HCEC 1CT (cell line): ENCODE measurements around the gene JSRP1.
A peak's percentile ranks its signal among the peaks of the same experiment; 100 is the strongest.

Experiments used
- DNase-seq: peaks from one replicate; pipeline ENCODE4 v3.0.0-alpha.2; 2017

JSRP1 gene

GRCh38 chr19:2245273-2245672 is 10.9 kb downstream of the JSRP1 start:
- no peak for DNase-seq

DNA sequence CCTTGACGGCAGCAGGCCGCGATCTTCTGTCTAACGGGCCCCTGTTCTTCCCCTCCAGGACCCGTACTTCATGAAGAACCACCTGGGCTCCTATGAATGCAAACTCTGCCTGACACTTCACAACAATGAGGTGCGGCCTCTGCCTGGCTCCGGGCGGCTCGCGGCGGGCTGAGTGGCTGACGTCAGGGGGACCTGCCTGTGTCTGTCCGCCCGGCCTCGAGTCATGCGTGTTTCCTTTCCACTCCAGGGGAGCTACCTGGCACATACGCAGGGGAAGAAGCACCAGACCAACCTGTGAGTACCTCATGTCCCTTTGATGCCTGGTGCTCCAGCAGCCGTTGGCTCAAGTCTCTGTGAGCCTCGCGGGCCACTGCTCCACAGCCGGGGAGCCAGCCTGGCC is 11.7 kb downstream of the JSRP1 start:
- no peak for DNase-seq

DNA sequence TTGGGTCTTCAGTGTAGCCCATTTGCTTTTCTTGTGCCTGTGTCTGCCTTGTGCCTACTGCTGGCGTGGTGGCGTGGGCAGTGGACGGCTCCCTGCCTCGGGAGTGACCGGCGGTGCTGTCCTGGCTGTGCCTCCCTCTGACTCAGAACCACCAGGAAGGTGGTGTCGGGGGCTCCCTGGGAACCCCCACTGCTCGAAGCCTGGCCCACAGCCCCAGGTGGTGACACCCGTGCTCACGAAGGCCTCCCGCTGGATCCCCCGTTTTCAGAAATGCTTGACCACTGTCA is 12.1 kb downstream of the JSRP1 start:
- no peak for DNase-seq

DNA sequence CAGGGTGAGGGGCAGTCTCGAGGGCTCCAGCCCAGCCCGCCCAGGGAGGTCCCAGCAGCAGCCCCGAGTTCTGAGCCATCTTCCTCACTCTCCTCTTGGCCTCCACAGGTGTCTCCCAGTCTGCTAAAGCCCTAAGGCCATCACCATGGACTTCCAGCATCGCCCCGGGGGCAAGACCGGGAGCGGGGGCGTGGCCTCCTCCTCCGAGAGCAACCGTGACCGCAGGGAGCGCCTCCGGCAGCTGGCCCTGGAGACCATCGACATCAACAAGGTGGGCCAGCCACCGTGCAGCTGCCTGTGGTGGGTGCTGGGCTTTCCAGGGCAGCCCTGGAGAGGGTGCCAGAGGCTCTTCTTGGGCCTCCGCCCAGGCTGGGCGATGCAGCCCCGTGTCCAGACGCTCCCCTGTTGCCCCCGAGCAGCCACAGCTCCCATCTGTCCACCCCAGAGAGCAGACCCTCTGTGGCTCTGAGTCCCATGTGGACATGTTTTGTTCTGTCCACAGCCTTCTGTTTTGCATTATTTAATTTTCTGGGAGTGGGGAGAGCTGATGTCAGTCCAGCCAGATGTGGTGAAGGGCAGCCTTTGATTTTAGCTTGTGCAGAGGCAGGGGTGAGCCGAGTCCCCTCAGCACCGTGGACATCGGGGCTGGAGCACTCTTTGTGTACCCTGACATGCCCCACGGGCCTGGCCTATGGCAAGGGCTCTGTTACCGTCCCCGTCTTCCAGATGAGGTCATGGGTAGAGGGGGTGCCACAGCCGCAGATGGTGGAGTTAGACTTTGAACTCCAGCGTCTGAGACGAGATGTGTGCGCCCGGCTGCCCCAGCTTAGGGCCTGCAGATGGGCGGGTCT is 12.7 kb downstream of the JSRP1 start:
- no peak for DNase-seq

DNA sequence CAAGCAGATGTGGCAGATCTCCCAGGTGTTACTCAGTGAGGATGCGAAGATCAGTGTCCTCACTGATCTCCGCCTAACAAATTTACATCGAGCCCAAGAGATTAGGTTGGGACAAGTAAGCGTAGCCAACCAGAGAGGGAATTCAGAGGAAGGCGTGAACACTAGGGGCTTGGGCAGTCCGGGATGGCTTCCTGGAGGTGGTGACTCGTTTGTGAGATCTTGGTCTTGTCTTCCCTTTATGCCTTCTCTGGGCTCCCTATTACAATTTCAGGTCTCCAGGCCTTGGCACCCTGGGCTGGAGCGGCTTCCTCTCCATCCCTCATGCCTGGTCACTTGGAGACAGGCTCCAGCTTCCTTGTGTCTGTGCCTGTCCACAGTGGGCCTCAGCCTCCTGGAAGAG is 13.4 kb downstream of the JSRP1 start:
- no peak for DNase-seq

DNA sequence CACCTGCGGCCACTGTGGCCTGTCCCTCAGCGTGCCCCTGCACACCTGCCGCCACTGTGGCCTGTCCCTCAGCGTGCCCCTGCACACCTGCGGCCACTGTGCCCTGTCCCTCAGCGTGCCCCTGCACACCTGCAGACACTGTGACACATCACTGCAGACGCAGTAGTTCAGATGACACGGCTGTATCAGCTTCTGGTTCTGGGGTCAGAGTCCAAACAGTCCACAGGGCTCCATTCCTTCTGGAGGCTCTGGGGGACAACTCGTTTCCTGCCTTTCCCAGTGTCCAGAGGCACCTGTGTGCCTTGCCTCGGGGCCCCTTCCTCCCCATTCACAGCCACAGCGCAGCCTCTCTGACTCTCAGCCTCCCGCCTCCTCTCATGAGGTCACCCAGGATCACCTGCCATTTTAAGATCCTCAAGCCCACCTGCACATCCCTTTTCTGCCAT is 14.1 kb downstream of the JSRP1 start:
- no peak for DNase-seq

DNA sequence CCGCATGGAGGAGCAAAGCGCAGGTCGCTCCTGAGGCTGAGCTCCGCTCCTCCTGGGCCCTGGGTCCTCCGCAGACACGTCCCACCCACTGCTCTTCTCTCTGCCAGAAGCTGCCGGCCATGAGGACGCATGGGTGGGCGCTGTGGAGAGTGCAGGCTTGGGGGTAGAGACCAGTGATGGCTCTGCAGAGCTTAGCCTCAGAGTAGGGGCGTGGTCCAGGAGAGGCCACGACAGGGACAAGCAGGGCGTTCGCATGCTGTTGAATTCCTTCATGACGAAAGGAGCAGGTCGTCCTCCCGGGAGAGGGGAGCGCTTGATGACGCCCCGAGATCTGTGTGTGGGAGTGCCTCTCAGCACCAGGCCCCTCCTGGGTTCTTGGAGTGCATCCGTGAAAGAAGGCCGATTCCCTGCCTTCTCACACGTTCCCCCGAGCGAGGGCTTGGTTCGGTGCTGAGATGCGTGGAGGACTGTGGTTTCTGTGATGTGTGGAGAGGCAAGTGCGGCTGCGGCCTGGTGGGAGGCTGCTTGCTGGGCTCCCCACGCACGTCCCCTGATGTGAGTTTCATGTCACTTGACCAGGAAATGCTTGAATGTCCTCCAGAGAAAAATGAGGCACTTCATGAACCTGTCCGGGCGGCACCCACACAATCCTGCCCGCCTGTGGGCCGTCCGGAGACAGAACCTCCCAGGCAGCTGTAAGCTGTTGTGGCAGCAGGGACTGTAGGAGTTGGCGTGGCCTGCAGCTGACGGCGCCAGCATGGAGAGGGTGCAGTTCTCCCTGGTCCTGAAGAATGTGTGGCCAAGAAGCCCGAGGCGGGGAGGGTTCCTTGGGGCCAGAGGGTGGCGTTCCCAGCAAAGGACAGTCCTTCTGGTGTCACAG is 15.1 kb downstream of the JSRP1 start:
- no peak for DNase-seq

GRCh38 chr19:2239771-2240770 is 16.1 kb downstream of the JSRP1 start:
- no peak for DNase-seq

DNA sequence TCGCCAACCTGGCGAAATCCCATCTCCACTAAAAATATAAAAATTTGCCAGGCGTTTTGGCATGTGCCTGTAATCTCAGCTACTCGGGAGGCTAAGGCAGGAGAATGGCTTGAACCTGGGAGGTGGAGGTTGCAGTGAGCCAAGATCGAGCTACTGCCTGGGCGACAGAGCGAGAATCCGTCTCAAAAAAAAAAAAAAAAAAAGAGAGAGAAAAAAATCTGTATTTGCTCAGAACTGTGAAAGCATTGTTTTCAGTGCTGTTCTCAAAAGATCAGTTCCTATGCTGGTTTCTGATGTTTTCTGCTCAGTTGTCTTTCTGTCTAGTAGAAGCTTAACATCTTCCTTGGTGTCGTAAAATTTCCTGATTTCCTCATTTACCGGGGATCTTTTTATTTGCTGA is 17.0 kb downstream of the JSRP1 start:
- DNase-seq, result no peak

DNA sequence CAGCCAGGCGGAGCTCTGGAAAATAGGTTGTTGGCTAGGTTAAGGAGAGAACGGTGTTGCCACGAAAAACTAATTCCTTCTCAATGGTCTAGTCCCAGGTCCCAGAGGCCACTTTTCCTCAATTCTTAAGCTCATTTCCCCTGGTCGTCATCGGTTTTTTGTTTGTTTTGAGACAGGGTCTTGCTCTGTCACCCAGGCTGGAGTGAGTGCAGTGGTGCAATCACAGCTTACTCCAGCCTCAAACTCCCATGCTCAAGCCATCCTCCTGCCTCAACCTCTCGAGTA is 18.4 kb downstream of the JSRP1 start:
- DNase-seq, result no peak

- no peak for DNase-seq
These were observed 19.0 kb downstream of the JSRP1 start for GRCh38 chr19:2237051-2237868.

- peak; percentile 97 for DNase-seq
These were observed 19.7 kb downstream of the JSRP1 start, which contains the start of the genes PLEKHJ1 and SF3A2 for GRCh38 chr19:2236314-2237050. Gene PLEKHJ1 (minus strand): TSS chr19:2236329. CDS start chr19:2236248, 81 bp downstream. Gene SF3A2 (plus strand): TSS chr19:2236824. CDS start chr19:2243419, 6,595 bp downstream.

- no peak for DNase-seq
These were observed 20.2 kb downstream of the JSRP1 start for GRCh38 chr19:2236064-2236313.

- peak; percentile 5 for DNase-seq
These were observed 20.7 kb downstream of the JSRP1 start for GRCh38 chr19:2235381-2236063.

DNA sequence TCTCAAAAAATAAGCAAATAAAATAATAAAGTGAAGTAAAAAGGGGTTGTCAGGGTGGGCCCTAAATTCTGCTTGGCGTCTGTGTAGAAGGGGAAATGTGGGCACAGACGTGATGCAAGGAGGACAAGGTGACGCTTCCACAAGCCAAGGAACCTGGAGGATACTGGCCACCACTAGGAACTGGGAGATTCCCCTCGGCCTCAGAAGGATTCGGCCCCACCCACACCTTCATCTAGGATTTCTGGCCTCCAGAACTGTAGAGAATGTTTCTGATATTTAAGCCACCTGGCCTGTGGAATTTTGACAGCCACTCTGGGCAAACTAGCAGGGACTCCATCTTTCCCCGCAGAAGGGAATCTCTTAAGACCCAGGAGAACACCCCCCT is 21.2 kb downstream of the JSRP1 start:
- no peak for DNase-seq

GRCh38 chr19:2233601-2234280 is 22.5 kb downstream of the JSRP1 start:
- DNase-seq, result no peak

- DNase-seq, result no peak
These were observed 23.7 kb downstream of the JSRP1 start for GRCh38 chr19:2232286-2233151.

DNA sequence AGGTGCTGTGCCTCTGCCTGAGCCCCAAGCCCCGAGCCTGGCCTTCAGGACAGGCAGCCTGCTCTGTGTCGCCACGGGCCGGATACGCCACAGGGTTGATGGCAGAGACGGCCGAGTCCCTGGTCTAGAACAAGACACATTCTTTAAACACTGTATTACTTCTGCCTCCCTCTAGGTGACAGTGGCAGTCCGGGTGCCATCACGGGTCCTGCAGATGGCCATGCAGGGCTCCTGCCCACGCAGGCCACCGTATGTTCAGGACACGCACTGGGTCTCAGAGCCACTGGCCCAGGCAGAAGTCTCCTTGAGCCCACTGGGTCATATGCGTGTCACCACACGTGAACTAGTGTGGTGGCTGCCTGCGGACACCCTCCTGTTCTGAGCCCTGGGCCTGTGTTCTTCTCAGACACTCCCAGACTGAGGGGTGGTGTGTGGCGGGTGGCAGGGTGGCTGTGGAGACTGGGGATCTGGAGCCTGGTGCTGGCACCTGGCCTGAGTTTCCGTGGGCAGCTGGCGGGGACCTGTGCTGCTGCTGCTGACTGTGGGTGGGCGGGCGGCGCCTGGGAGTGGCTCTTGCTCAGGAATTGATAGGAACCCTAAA is 24.5 kb downstream of the JSRP1 start:
- no peak for DNase-seq
